Measurements from ENCODE around the gene SH3D19.

DNA sequence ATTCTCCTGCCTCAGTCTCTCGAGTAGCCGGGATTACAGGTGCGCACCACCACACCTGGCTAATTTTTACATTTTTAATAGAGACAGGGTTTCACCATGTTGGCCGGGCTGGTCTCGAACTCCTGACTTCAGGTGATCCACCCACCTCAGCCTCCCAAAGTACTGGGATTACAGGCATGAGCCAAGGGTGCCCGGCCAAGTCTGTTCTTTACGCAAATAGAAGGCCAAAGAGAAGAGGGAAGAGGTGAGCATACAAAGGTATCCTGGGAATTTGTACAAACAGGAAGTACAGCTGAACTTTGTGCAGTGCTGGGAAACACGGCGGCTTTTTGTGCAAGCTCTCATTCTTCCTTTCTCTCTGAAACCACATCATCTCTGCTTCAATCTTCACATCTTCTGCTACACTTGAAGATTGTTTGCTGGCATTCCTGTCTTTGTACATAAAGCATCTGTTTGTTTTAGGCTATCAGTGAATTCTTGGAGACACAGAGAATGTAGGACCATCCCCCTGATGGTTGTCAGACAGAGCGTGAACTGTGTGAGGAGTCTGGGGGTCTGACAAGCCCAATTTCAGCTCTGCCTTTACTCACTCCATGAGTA, 120.4 kb downstream of the SH3D19 start:
- TF ChIP-seq, protein P1, sequence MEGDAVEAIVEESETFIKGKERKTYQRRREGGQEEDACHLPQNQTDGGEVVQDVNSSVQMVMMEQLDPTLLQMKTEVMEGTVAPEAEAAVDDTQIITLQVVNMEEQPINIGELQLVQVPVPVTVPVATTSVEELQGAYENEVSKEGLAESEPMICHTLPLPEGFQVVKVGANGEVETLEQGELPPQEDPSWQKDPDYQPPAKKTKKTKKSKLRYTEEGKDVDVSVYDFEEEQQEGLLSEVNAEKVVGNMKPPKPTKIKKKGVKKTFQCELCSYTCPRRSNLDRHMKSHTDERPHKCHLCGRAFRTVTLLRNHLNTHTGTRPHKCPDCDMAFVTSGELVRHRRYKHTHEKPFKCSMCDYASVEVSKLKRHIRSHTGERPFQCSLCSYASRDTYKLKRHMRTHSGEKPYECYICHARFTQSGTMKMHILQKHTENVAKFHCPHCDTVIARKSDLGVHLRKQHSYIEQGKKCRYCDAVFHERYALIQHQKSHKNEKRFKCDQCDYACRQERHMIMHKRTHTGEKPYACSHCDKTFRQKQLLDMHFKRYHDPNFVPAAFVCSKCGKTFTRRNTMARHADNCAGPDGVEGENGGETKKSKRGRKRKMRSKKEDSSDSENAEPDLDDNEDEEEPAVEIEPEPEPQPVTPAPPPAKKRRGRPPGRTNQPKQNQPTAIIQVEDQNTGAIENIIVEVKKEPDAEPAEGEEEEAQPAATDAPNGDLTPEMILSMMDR (conservative IDR thresholded peaks at IDR 0.05; ENCODE audit: low read length) = no peak
- no peak for TF ChIP-seq EZH2phosphoT487 (IDR thresholded peaks at IDR 0.05; ENCODE audit: borderline replicate concordance)

Measured in Loucy (cell line).